Muscle layer of colon (tissue), 2 donors: ENCODE measurements around the gene FAM184A.

Experiments
- H3K27ac ChIP-seq: one replicate; pipeline ENCODE4 v1.7.0; 2013; ENCODE audit warnings: low read depth, mild to moderate bottlenecking, low read length, moderate library complexity
- H3K27me3 ChIP-seq, 2 donors: one replicate each; pipeline ENCODE4 v1.7.0; 2013; ENCODE audit warnings: low read length in 2 of 2, mild to moderate bottlenecking in 2 of 2; ENCODE audit not compliant: insufficient read depth in 2 of 2, control insufficient read depth in 1 of 2
- H3K36me3 ChIP-seq: one replicate; pipeline ENCODE4 v1.7.0; 2013; ENCODE audit warnings: mild to moderate bottlenecking, low read length; ENCODE audit not compliant: insufficient read depth
- H3K4me1 ChIP-seq: one replicate; pipeline ENCODE4 v1.7.0; 2013; ENCODE audit warnings: mild to moderate bottlenecking, low read length; ENCODE audit not compliant: insufficient read depth
- H3K4me3 ChIP-seq, 2 donors: one replicate each; pipeline ENCODE4 v1.7.0; 2013; ENCODE audit warnings: low read length in 2 of 2, low read depth in 1 of 2, mild to moderate bottlenecking in 1 of 2, moderate library complexity in 1 of 2
- H3K9ac ChIP-seq: one replicate; pipeline ENCODE4 v1.7.0; 2013; ENCODE audit warnings: low read length
- H3K9me3 ChIP-seq: one replicate; pipeline ENCODE4 v1.7.0; 2013; ENCODE audit warnings: mild to moderate bottlenecking, low read length
- donor health status: abdominal sarcoma.
- donor health status: Adenocarcinoma of cecum.

FAM184A gene

GRCh38 chr6:118939683-118940082, 138.8 kb downstream of the FAM184A start:
- Histone ChIP-seq H3K4me3 (no peak overlapping the region), H3K9ac (no peak overlapping the region), H3K36me3 (no peaks in the 10 kb centered on the region), H3K27ac (no peak overlapping the region), H3K27me3 (no peaks in the 10 kb centered on the region), H3K9me3 (no peaks in the 10 kb centered on the region), H3K4me1 (peaks cover 3% of the 10 kb centered on the region)

- Histone ChIP-seq H3K9ac (no peak overlapping the region), H3K36me3 (peaks cover 7% of the 10 kb centered on the region), H3K9me3 (no peaks in the 10 kb centered on the region), H3K4me3 (no peak overlapping the region), H3K27ac (no peak overlapping the region), H3K4me1 (peaks cover 3% of the 10 kb centered on the region), H3K27me3 (no peaks in the 10 kb centered on the region)
Observed at GRCh38 chr6:118935978-118936703, 142.3 kb downstream of the FAM184A start.

- Histone ChIP-seq H3K36me3 (peaks cover 7% of the 10 kb centered on the region), H3K4me3 (peak overlapping the region; percentile 95 to 99), H3K27me3 (no peaks in the 10 kb centered on the region), H3K27ac (peak overlapping the region; percentile 100), H3K9me3 (no peaks in the 10 kb centered on the region), H3K9ac (peak overlapping the region; percentile 77), H3K4me1 (peaks cover 3% of the 10 kb centered on the region)
Observed at GRCh38 chr6:118935331-118935668, 143.2 kb downstream of the FAM184A start.

- Histone ChIP-seq H3K27ac (peak within 1 kb of the TSS; percentile 100), H3K9ac (peak within 1 kb of the TSS; percentile 78), H3K9me3 (no peaks in the 10 kb centered on the region), H3K27me3 (no peaks in the 10 kb centered on the region), H3K36me3 (peaks cover 7% of the 10 kb centered on the region), H3K4me3 (peak within 1 kb of the TSS; percentile 95 to 99), H3K4me1 (peaks cover 3% of the 10 kb centered on the region)
Observed at GRCh38 chr6:118934461-118935330, 143.8 kb downstream of the FAM184A start, which contains the start of gene MCM9. Gene MCM9 (minus strand): TSS chr6:118935159. CDS start chr6:118931723, 3,436 bp downstream.

- no peak overlapping the region for H3K9ac ChIP-seq
Observed at GRCh38 chr6:118933855-118934460, 144.5 kb downstream of the FAM184A start.

GRCh38 chr6:118932421-118932820, 146.0 kb downstream of the FAM184A start:
- Histone ChIP-seq H3K9me3 (no peaks in the 10 kb centered on the region), H3K27me3 (no peaks in the 10 kb centered on the region), H3K4me1 (peaks cover 3% of the 10 kb centered on the region), H3K36me3 (peaks cover 7% of the 10 kb centered on the region), H3K4me3 (no peak overlapping the region), H3K9ac (no peak overlapping the region), H3K27ac (no peak overlapping the region)

More at GRCh38 chr6:118933855-118934460, 144.5 kb downstream of the FAM184A start:
- H3K36me3 ChIP-seq, result peaks cover 7% of the 10 kb centered on the region
- peak overlapping the region; percentile 100 for H3K27ac ChIP-seq
- no peaks in the 10 kb centered on the region for H3K27me3 ChIP-seq
- peaks cover 3% of the 10 kb centered on the region for H3K4me1 ChIP-seq
- H3K4me3 ChIP-seq, result peak overlapping the region; percentile 95 to 99
- no peaks in the 10 kb centered on the region for H3K9me3 ChIP-seq

- peaks cover 7% of the 10 kb centered on the region for H3K36me3 ChIP-seq
- peaks cover 3% of the 10 kb centered on the region for H3K4me1 ChIP-seq
- no peak overlapping the region for H3K9ac ChIP-seq
- no peaks in the 10 kb centered on the region for H3K27me3 ChIP-seq
- no peak overlapping the region for H3K27ac ChIP-seq
- H3K4me3 ChIP-seq, result no peak overlapping the region
- no peaks in the 10 kb centered on the region for H3K9me3 ChIP-seq
Observed at GRCh38 chr6:118931436-118931835, 147.0 kb downstream of the FAM184A start.

- Histone ChIP-seq H3K27ac (no peak overlapping the region), H3K9ac (no peak overlapping the region), H3K27me3 (no peaks in the 10 kb centered on the region), H3K36me3 (peaks cover 7% of the 10 kb centered on the region), H3K9me3 (no peaks in the 10 kb centered on the region), H3K4me1 (peaks cover 3% of the 10 kb centered on the region), H3K4me3 (no peak overlapping the region)
Observed at GRCh38 chr6:118930680-118931079, 147.8 kb downstream of the FAM184A start.

GRCh38 chr6:118923035-118923434, 155.4 kb downstream of the FAM184A start:
- H3K36me3 ChIP-seq, result peaks cover 39% of the 10 kb centered on the region
- no peak overlapping the region for H3K27ac ChIP-seq
- H3K4me3 ChIP-seq, result no peak overlapping the region
- H3K27me3 ChIP-seq, result no peaks in the 10 kb centered on the region
- H3K4me1 ChIP-seq, result no peaks in the 10 kb centered on the region
- H3K9me3 ChIP-seq, result no peaks in the 10 kb centered on the region
- no peak overlapping the region for H3K9ac ChIP-seq

GRCh38 chr6:118921084-118921483, 157.4 kb downstream of the FAM184A start:
- H3K9me3 ChIP-seq, result no peaks in the 10 kb centered on the region
- no peaks in the 10 kb centered on the region for H3K4me1 ChIP-seq
- H3K4me3 ChIP-seq, result no peak overlapping the region
- no peak overlapping the region for H3K9ac ChIP-seq
- peaks cover 39% of the 10 kb centered on the region for H3K36me3 ChIP-seq
- no peaks in the 10 kb centered on the region for H3K27me3 ChIP-seq
- H3K27ac ChIP-seq, result no peak overlapping the region

GRCh38 chr6:118918329-118918725, 160.1 kb downstream of the FAM184A start:
- Histone ChIP-seq H3K4me3 (no peak overlapping the region), H3K27ac (no peak overlapping the region), H3K4me1 (no peaks in the 10 kb centered on the region), H3K9ac (no peak overlapping the region), H3K9me3 (no peaks in the 10 kb centered on the region), H3K27me3 (no peaks in the 10 kb centered on the region), H3K36me3 (peaks cover 39% of the 10 kb centered on the region)
